EH (cell line): ENCODE data around the gene MUS81.

Experiments
- DNase-seq: peaks from one replicate; pipeline ENCODE4 v3.0.0-alpha.2; 2015; ENCODE audit warnings: low read depth

Gene MUS81

GRCh38 chr11:65892661-65893317 is 32.6 kb downstream of the MUS81 start:
- DNase-seq: no peak

GRCh38 chr11:65894034-65894591 is 33.9 kb downstream of the MUS81 start:
- no peak for DNase-seq

- no peak for DNase-seq
Observed at GRCh38 chr11:65895482-65895981, 35.3 kb downstream of the MUS81 start.

- DNase-seq: no peak
Observed at GRCh38 chr11:65896034-65896999, 36.1 kb downstream of the MUS81 start.

- DNase-seq: no peak
Observed at GRCh38 chr11:65897020-65897471, 36.8 kb downstream of the MUS81 start.

- peak; percentile 54 for DNase-seq
Observed at GRCh38 chr11:65898656-65899355, 38.6 kb downstream of the MUS81 start.

- DNase-seq: peak; percentile 87
Observed at GRCh38 chr11:65899356-65900124, 39.3 kb downstream of the MUS81 start.

GRCh38 chr11:65900125-65900898 is 40.1 kb downstream of the MUS81 start, which contains the start of gene FOSL1:
FOSL1 (minus strand) TSS chr11:65900388; CDS start chr11:65900339, 49 bp downstream.
- DNase-seq: peak; percentile 95

GRCh38 chr11:65900899-65901180 is 40.6 kb downstream of the MUS81 start:
- DNase-seq: no peak

GRCh38 chr11:65903068-65903481 is 42.8 kb downstream of the MUS81 start:
- peak; percentile 97 for DNase-seq

GRCh38 chr11:65903715-65904114 is 43.5 kb downstream of the MUS81 start:
- DNase-seq: no peak

GRCh38 chr11:65906602-65907001 is 46.4 kb downstream of the MUS81 start:
- DNase-seq: peak; percentile 48

GRCh38 chr11:65907878-65908277 is 47.6 kb downstream of the MUS81 start:
- DNase-seq: no peak

- DNase-seq: peak; percentile 94
Observed at GRCh38 chr11:65911682-65912568, 51.7 kb downstream of the MUS81 start.

- peak; percentile 61 for DNase-seq
Observed at GRCh38 chr11:65912845-65913244, 52.6 kb downstream of the MUS81 start.

GRCh38 chr11:65915101-65915820 is 55.0 kb downstream of the MUS81 start:
- no peak for DNase-seq

GRCh38 chr11:65915821-65916251 is 55.6 kb downstream of the MUS81 start:
- DNase-seq: peak; percentile 99
